Dermis microvascular lymphatic vessel endothelial cell (primary cell): ENCODE data around the gene RHOU. TPM values are rescaled to one million over a fixed set of nuclear protein-coding genes. Genes with fewer than 3 reads are reported as not detected.
"Not testable (repeated sequence)": the region's sequence is repeated elsewhere in the genome, so short reads cannot be mapped to it uniquely, and the experiment has no call there.

Experiments
- DNase-seq, 2 donors: peaks; one replicate each; pipeline versions ENCODE4 v3.0.0 to v3.0.0-alpha.2; 2010; ENCODE audit warnings: low read depth in 2 of 2
- total RNA-seq: library from RNA; depleted of rRNA; stranded (reverse); fragments of >200 nt; gene quantifications from 2 replicates; pipeline ENCODE4 v1.2.1, GENCODE V29; 2014

RHOU gene
- total RNA-seq = 18.9 and 31.5 TPM in 2 replicates

DNA sequence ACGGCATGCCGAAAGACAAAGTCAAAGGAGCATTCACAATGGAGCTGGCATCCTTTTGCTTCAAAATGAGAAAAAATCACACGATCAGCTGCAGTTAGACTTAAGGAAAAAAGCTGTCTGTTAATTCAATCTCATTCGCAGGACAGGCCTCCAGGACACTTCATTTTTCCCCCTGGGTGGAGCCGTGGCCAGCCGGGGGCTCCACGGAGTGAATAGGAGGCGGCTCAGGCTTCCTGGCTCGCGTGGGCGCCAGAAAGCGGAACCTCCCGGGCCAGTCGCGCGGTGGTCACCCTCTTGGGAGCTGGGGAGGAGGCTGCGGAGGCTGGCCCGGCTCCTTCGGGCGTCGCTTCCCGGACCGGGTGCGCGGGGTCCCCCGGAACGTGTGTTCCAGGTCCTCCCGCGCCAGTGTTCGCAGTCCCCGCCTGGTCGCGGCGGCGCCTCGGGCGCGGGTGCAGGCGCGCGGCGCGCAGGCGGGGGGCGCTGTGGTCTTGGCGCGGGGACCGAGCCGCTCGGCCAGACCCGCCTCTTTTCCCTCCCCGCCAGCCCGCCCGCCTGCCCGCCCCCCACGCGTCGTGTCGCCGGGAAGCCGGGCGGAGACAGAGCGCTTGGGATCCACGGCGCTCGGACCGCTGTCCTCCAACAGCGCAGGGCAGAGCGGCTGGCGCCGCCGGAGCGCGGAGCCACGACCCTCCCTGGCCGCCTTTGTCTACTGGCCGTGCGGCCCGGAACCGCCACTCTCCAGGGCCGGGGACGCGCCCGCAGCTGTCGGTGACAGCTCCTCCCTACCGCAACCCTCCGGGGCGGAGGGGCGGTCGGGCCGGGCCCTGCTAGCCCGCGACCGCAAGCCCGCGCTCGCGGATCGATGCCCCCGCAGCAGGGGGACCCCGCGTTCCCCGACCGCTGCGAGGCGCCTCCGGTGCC is at the start of gene RHOU:
RHOU (plus strand) TSS at position 599 of the 921 bp plus-strand sequence; CDS start at position 863, 264 bp downstream.
- peak; percentile 40 to 75 for DNase-seq

DNA sequence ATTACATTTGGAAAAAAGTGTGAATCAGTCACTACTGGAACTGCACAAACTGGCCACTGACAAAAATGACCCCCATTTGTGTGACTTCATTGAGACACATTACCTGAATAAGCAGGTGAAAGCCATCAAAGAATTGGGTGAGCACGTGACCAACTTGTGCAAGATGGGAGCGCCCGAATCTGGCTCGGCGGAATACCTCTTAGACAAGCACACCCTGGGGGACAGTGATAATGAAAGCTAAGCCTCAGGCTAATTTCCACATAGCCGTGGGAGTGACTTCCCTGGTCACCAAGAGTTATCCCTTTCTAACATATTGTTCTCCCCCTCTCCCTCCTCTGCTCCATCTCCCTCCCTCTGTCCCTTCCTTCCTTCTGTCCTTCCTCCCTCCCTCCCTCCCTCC is 47.7 kb upstream of the RHOU start:
- DNase-seq = no peak

DNA sequence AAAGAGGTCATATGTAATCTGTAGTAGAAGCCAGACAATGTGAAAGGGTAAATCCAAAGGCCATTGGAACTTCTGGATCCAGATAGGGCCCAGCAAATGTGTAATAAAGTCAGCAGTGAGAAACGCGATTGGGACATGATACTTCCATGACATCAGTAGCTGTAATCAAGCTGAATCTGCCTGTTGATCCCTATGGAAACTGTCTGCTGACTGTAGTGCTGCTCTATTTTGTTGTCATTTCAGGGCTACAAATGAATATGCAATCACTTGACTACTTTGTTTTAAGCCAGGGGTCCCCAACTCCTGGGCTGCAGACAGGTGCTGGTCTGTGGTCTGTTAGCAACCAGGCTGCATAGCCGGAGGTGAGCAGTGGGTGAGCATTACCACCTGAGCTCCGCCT is 46.0 kb upstream of the RHOU start:
- no peak for DNase-seq

DNA sequence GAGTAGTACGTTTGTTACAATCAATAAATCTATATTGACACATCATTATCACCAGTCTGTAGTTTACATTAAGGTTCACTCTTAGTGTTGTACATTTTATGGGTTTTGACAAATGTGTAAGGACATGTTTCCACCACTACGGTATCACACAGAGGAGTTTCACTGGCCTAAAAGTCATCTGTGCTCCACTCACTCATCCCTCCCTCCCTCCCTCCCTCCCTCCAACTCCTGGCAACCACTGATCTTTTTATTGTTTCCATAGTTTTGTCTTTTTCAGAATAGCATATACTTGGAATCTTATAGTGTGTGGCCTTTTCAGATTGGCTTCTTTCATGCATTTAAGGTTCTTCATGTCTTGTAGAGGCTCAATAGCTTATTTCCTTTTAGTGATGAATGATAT is 44.1 kb upstream of the RHOU start:
- no peak for DNase-seq

DNA sequence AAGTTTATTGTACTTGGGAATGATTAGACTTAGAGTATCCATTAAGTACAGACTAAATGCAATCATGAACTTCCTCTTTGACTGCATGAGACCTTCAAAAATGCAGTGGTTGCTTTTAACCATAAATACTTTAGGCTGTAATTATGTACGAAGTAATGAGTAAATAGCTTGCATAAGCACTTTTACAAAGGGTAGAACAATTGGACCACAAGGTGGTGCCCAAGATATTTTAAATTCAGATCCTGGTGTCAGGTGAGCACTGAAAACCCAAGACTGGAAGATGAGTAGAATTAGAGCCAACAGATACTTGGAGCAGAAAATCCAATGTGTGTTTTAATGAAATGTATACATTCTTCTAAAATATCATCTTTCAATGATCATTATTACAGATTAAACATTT is 43.4 kb upstream of the RHOU start:
- DNase-seq = peak; percentile 50 to 63

DNA sequence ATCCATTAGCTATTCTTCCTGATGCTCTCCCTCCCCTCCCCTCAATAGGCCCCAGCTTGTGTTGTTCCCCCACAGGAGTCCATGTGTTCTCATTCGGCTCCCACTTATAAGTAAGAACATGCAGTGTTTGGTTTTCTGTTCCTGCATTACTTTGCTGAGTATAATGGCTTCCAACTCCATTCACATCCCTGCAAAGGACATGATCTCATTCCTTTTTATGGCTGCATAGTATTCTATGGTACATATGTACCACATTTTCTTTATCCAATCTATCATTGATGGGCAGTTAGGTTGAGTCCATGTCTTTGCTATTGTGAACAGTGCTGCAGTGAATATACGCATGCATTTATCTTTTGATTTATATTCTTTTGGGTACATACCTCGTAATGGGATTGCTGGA is 40.8 kb upstream of the RHOU start:
- DNase-seq = not testable (repeated sequence)

DNA sequence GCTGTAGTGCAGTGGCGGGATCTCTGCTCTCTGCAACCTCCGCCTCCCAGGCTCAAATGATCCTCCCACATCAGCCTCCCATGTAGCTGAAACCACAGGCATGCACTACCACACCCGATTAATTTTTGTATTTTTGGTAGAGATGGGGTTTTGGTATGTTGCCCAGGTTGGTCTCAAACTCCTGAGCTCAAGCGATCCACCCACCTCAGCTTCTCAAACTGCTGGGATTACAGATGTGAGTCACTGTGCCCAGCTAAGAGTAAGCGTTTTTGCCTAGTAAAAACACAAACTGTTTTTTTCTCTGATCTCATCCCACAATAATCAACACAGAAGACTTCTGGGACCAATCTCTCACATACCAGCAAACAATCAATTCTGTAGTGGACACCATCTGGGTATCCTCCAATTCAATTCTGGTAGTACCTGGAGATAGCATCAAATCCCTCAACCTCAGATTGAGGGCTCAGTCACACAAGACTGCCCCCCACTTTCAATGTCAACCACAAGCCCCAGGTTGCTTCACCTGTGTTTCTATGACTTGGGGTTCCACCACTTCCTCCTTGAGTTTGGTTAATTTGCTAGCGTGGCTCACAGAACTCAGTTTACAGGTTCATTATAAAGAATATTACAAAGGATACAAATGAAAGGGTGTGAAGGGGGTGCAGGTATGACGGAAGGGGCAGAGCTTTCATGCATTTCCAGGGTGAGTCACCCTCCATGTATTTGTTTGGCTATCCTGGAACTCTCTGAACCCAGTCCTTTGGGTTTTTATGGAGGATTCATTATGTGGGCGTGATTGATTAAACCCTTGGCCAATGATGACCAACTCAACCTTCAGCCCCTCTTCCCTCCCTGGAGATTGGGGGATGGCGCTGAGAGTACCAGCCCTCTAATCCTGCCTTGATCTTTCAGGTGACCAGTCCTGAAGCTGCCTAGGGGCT is 40.0 kb upstream of the RHOU start:
- DNase-seq = no peak

DNA sequence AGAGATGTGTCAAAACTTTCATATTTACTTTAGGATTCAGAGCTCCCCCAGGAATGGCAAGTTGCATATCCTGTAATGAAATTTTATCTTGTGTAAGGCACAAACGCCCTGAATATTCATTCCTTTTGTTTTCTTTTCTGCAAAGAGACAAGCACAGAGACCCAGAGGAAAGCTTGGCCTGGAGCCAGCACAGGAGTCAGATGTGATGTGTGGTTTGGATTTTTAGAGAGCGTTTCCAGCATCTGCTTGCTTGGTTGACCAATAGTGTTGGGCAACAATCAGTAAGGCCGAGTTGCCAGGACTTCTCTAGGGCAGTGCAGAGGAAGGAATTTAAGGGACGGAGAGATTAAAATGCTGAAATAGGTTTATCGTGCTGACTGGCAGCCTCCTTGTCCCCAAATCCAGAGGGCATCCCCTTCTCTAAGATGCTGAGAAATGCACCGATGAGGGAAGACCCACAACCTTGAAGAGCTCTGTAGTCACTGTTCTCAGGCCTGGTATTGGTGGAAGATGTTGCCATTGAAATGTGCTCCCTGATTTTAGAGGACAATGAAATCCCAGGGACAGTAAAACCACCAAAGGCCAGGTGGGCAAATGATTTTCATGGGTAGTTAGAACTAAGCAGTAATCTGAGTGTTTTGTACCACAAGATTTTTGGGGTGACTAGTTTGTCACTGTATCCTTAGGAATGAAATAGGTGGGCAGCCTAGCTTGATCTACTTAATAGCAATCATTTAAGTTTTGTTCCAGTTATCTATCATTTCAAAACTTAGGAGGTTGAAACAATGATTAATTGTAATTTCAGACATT is 37.9 kb upstream of the RHOU start:
- peak; percentile 27 to 35 for DNase-seq

DNA sequence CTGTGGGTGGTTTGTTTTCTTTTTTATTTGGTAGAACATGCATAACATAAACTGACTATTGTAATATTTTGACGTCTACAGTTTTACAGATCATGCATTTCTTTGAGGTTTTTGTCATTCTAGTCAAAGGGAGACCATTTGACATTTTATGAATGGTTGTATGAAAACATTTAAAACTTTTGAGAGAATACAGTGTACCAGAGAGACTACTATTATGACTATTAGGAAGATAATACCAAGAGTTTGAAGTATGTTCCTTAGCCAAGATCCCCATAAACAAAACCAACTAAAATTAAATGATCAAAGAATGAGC is 37.3 kb upstream of the RHOU start:
- no peak for DNase-seq

DNA sequence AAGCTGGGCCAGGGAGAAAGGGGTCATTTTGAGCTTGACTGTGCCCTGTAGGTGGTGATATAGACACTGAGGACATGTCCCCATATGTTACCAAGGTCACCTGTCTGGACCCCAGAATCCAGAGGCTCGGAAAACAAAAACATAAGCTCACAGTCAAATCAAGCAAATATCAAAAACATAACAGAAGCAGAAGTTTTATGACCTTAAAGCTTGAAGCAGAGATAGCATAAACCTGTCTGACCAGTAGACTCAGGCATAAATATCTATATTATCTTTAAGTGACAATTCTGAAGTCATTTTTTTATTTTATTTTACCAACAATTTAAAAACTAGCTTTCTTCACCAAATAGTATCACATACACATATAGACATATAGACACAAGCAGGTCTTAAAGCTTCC is 32.8 kb upstream of the RHOU start:
- no peak for DNase-seq

DNA sequence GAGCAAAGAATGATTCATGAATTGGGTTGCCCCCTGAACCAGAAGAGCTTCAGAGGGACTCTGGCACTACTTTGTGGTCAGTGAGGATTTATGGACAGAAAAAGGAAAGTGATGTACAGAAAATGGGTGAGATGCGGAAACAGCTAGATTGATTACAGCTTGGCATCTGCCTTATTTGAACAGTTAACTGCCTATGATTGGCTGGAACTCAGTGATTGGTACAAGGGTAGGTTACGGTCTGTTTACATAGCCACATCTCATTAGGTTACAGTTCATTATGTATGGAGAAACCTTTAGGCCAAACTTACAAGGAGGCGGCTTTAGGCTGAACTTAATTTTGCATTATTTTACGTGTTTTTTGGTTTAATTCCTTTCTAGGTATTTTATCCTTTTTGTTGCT is 29.0 kb upstream of the RHOU start:
- no peak for DNase-seq

DNA sequence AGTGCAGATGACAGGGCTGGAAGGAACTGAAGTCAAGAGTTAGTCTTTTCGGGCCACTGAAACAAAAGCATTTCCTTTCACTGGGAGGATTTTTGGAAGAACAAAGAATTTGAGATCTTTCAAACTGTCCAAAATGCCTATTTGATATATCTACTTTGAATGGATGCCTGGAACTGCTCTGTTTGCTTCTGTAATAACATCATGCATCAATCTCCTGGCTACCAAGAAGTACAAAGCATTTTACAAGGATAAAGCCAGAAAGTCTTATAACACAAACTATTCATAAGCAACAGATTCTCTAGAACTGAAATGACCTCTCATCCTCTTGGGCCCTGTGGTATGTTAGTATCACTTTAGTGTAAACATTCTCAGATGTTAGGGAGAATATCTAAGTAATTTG is 18.2 kb upstream of the RHOU start:
- DNase-seq = no peak

DNA sequence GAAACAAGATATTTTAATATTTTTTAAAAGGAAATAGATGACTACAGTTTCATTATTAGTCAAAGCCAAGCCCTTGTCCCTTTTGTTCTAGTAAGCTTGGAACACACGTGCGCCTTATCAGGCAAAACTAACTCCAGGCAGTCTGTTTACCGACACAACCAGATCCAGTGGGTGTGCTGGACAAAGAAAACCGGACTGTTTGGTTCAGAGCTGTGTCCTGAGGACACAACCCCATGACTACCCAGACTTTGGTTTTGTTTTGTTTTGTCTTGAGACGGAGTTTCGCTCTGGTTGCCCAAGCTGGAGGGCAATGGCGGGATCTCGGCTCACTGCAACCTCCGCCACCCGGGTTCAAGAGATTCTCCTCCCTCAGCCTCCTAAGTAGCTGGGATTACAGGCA is 13.9 kb upstream of the RHOU start:
- no peak for DNase-seq

DNA sequence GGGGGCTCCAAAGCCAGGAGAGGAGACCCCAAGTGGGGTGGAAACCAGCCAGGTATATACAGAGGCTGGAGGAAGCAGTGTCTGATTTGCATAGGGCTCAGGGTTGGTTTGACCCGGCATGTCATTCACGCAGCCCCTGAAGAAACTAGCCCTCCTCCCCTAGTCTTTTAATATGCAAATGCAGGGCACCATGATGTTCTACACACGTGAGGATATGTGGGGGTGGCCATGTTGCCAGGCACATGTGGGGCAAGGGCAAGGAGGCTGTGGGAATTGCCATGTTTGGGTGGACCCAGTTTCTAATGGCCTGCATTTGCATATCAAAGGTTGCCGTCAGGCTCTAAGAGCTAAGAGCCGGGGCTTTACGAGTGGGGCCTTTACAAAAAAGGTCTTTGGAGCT is 12.0 kb upstream of the RHOU start:
- DNase-seq = no peak

DNA sequence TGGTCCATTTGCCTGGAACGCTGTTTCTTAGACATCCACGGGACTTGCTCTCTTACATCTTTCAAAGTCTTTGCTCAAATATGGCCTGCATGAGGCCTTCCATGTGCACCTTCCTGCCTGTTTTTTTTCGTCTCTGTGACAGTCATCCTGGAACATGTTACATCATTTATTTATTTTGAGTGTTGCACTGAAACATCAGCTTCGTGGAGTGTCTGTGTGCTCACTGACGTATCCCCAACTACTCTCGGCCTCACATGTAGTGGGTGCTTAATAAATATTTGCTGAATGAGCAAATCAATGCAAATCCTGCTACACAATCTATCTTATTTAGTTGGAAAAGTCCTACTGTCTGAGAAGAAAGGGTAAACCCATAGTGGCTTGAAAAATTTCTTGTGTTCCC is 11.4 kb upstream of the RHOU start:
- DNase-seq = no peak

DNA sequence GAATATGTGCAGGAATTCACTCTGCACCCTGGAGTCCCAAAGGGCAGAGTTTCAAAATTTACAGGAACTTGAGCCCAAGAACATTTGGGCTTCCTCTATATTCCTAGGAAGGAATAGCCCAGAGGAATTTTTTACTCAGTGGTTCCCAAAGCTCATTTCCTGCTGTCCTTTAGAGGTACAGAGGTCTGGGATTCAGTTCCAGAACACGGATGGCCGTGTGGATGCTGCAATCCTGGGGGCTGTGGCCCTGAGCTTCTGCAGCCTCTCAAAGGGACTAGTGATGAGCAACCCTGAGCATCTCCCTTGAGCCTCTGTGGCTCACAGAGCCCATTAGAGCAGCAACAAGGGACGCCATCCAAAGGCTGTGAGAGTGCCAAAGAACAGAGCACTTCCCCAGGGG is 10.1 kb upstream of the RHOU start:
- DNase-seq = no peak

DNA sequence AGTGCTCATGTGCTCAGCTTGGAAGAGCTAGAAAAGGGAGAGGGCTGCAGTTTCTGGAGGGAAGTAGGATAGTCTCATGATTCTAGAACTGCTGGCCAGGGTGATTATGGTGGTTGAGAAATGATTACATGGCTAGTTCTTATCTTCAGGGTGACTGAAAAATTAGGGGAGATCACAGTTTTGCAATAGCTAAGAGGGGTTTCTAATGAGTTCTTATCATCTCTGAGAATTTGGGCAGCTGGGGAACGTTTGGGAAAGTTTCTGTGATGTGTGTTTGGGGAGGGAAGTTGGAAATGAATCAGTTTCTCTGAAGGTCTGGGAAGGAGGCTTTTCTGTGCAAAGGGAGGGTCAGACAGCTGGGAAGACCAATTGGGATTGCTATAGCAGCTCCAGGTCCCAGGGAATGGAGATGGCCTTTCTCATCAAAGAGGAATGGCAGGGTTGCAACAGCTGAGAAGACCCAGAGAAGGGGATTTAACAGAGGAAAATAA is 7.6 kb upstream of the RHOU start:
- DNase-seq = no peak

DNA sequence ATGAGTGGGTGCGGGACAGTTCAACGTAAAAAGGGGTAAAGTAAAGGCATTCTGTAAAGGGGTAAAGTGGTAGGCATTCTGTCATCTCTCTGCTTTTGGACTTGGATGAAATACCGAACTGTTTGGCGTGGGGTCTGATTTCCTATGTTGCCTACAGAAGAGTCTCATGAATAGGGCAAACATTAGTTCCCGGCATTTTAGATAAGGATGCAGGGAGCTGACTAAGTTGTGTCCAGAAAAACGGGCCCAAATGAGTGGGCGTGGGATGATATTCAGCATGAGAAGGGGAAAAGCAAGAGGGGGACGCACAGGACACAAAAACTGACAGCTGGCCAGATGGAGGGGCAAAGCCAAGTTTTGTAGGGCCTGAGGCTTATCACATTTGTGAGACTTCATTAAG is 2.9 kb upstream of the RHOU start:
- no peak for DNase-seq

DNA sequence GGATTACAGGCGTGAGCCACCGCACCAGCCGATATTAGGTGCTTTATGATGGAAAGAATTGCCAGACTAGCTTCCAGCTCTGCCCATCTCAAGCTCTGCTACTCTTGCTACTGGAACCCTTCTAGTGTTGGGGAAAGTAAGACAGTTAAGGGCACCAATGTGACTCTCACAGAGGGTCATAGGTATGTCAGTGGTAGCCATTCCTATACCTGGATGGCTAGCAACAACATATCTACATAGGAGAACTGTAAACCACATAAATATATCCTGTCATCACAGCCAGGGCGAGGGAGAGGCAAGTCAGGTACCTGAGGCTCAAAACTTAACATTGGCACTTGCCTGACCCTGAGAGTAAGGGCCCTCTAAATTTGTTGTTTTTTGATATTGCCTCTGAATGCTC is 1.7 kb upstream of the RHOU start:
- no peak for DNase-seq

DNA sequence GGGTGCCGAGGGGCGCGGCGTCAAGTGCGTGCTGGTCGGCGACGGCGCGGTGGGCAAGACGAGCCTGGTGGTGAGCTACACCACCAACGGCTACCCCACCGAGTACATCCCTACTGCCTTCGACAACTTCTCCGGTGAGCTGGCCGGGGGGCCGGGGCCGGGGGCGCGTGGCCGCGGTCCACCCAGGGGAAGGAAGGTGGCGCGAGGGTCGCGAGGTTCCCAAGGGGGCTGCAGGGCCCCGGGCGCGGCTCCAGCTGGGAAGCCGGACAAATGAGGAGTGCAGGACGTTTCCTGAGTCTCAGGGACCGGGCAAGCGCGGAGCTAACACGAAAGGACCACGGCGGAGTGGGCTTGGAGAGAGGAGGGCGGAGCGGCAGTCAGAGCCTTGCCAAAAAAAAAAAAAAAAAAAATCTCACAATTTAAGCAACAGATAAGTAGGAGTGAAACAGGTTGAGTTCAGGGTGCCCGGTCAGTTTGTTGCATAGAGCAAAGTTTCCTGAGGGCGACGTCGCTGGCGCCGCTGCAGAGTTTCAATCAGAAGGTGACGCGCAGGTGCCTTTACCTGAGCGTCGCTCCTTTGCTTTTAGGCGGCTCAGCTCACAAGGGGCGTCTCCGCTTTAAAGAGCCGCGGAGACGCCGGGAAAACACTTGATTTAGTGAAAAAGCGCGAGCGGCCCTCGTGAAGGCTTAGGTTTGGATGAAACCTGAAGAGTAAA is 750 bp downstream of the RHOU start:
- DNase-seq = peak; percentile 26 to 36
